ENCODE results near the gene NFATC4.

Gene NFATC4

GRCh38 chr14:24409192-24409591 lies 41.2 kb downstream of the NFATC4 start:
- H3K4me3 ChIP-seq (ENCODE audit: low read length): no peak overlapping the region
- DNase-seq (ENCODE audit: low read depth): no peak
- no peak for TF ChIP-seq CTCF (IDR thresholded peaks at IDR 0.05; ENCODE audit: insufficient read depth, low read depth, low read length, missing control alignments)

GRCh38 chr14:24409956-24410355 lies 42.0 kb downstream of the NFATC4 start:
- no peak overlapping the region for H3K4me3 ChIP-seq (ENCODE audit: low read length)
- TF ChIP-seq CTCF (IDR thresholded peaks at IDR 0.05; ENCODE audit: insufficient read depth, low read depth, low read length, missing control alignments): no peak
- no peak for DNase-seq (ENCODE audit: low read depth)

- DNase-seq (ENCODE audit: low read depth): peak; percentile 67
- no peak overlapping the region for H3K4me3 ChIP-seq (ENCODE audit: low read length)
- peak; percentile 82 for TF ChIP-seq CTCF (IDR thresholded peaks at IDR 0.05; ENCODE audit: insufficient read depth, low read depth, low read length, missing control alignments)
These were observed 43.7 kb downstream of the NFATC4 start for GRCh38 chr14:24411443-24412389.

- no peak overlapping the region for H3K4me3 ChIP-seq (ENCODE audit: low read length)
- no peak for DNase-seq (ENCODE audit: low read depth)
- no peak for TF ChIP-seq CTCF (IDR thresholded peaks at IDR 0.05; ENCODE audit: insufficient read depth, low read depth, low read length, missing control alignments)
These were observed 46.1 kb downstream of the NFATC4 start for GRCh38 chr14:24414077-24414476.

- no peak overlapping the region for H3K4me3 ChIP-seq (ENCODE audit: low read length)
These were observed 46.9 kb downstream of the NFATC4 start for GRCh38 chr14:24414732-24415420.

More at GRCh38 chr14:24414732-24415420, 46.9 kb downstream of the NFATC4 start:
- DNase-seq (ENCODE audit: low read depth): no peak
- TF ChIP-seq CTCF (IDR thresholded peaks at IDR 0.05; ENCODE audit: insufficient read depth, low read depth, low read length, missing control alignments): no peak
